Suprapubic skin (tissue), 4 donors: ENCODE data around the gene PACS2.

Source experiments
- EP300 ChIP-seq: sonication (generic); formaldehyde crosslinking; IDR thresholded peaks from one replicate; pipeline ENCODE4 v1.6.1; 2017; ENCODE audit warnings: antibody characterized with exemption
- POLR2A ChIP-seq, 2 donors: fragments of 450-650 bp; IDR thresholded peaks; one replicate each; pipeline ENCODE4 v1.6.1; 2017; ENCODE audit warnings: antibody characterized with exemption in 2 of 2, mild to moderate bottlenecking in 2 of 2, moderate library complexity in 2 of 2
- POLR2AphosphoS5 ChIP-seq, 3 donors: sonication (generic); formaldehyde crosslinking; IDR thresholded peaks; one replicate each; pipeline ENCODE4 v1.6.1; 2017; ENCODE audit warnings: antibody characterized with exemption in 3 of 3
- TF ChIP-seq, protein P1 (sequence below), 2 donors: fragments of 200-600 bp in 1 of 2; fragments of 450-650 bp in 1 of 2; sonication (generic) in 1 of 2; IDR thresholded peaks; one replicate each; pipeline ENCODE4 v1.5.1; 2016 to 2019; ENCODE audit warnings: antibody characterized with exemption in 2 of 2, mild to moderate bottlenecking in 1 of 2, moderate library complexity in 1 of 2

- TF ChIP-seq, protein P1, sequence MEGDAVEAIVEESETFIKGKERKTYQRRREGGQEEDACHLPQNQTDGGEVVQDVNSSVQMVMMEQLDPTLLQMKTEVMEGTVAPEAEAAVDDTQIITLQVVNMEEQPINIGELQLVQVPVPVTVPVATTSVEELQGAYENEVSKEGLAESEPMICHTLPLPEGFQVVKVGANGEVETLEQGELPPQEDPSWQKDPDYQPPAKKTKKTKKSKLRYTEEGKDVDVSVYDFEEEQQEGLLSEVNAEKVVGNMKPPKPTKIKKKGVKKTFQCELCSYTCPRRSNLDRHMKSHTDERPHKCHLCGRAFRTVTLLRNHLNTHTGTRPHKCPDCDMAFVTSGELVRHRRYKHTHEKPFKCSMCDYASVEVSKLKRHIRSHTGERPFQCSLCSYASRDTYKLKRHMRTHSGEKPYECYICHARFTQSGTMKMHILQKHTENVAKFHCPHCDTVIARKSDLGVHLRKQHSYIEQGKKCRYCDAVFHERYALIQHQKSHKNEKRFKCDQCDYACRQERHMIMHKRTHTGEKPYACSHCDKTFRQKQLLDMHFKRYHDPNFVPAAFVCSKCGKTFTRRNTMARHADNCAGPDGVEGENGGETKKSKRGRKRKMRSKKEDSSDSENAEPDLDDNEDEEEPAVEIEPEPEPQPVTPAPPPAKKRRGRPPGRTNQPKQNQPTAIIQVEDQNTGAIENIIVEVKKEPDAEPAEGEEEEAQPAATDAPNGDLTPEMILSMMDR (IDR thresholded peaks at IDR 0.05): no peak
- no peak for TF ChIP-seq POLR2A (IDR thresholded peaks at IDR 0.05)
- no peak for TF ChIP-seq EP300
- TF ChIP-seq POLR2AphosphoS5 (IDR thresholded peaks at IDR 0.05): no peak
These were observed 23.8 kb upstream of the PACS2 start for GRCh38 chr14:105290621-105291346.
